SK-N-SH (cell line): Measurements from ENCODE around the gene SPOCK3. TPM values are rescaled to one million over a fixed set of nuclear protein-coding genes. Genes with fewer than 3 reads are reported as not detected.

Experiments used
- CTCF ChIA-PET: fragments of 300-600, 350-600 bp; formaldehyde crosslinking; extraction: SDS; loops from one replicate; lab custom pipeline; 2021; lab: Yijun Ruan, JAX
- POLR2A ChIA-PET: fragments of 350-600 bp; sonication (Branson Sonifier 250); formaldehyde crosslinking; extraction: SDS; loops from one replicate; lab custom pipeline; 2020; ENCODE audit warnings: antibody characterized with exemption, inconsistent platforms; lab: Yijun Ruan, JAX
- DNase-seq: peaks from one replicate; pipeline ENCODE4 v3.0.0; 2012
- H2AFZ ChIP-seq: fragments of 200-600 bp; sonication (generic); 2 replicates; pipeline ENCODE4 v1.8.1; 2016; ENCODE audit warnings: antibody characterized with exemption, mild to moderate bottlenecking, low read depth
- H3F3A ChIP-seq: fragments of 200-600 bp; sonication (generic); replicated peaks from 2 replicates; pipeline ENCODE3; 2016; ENCODE audit warnings: antibody characterized with exemption, mild to moderate bottlenecking; ENCODE audit not compliant: insufficient read depth
- H3K27ac ChIP-seq, 2 experiments: fragments of 200-500 bp in 1 of 2; fragments of 200-600 bp in 1 of 2; sonication (Bioruptor generic) in 1 of 2; sonication (generic), shearing (Covaris generic) in 1 of 2; 2 replicates each; pipeline versions ENCODE4 v1.5.1 to v1.6.1; 2014 to 2016; ENCODE audit warnings: low read depth in 2 of 2, inconsistent platforms in 1 of 2, low read length in 1 of 2, mild to moderate bottlenecking in 1 of 2, mixed read lengths in 1 of 2
- H3K27me3 ChIP-seq: fragments of 200-600 bp; sonication (generic), shearing (Covaris generic); 2 replicates; pipeline ENCODE4 v1.6.1; 2016; ENCODE audit warnings: mixed run types; ENCODE audit not compliant: insufficient read depth
- H3K36me3 ChIP-seq, 2 experiments: fragments of 200-500 bp in 1 of 2; fragments of 200-600 bp in 1 of 2; sonication (Bioruptor generic) in 1 of 2; sonication (generic) in 1 of 2; replicated peaks in 1 of 2; 2 replicates each; pipeline versions ENCODE3 to v1.5.1; 2014 to 2016; ENCODE audit warnings: low read length in 1 of 2, mild to moderate bottlenecking in 1 of 2; ENCODE audit not compliant: insufficient read depth in 2 of 2, control insufficient read depth in 1 of 2
- H3K4me1 ChIP-seq, 2 experiments: fragments of 200-500 bp in 1 of 2; fragments of 200-600 bp in 1 of 2; sonication (Bioruptor generic) in 1 of 2; sonication (generic), shearing (Covaris generic) in 1 of 2; 2 replicates each; pipeline versions ENCODE4 v1.5.1 to v1.6.1; 2014 to 2016; ENCODE audit warnings: low read depth in 1 of 2, low read length in 1 of 2, mixed run types in 1 of 2; ENCODE audit not compliant: insufficient read depth in 2 of 2, control insufficient read depth in 1 of 2
- H3K4me2 ChIP-seq: fragments of 200-600 bp; sonication (generic), shearing (Covaris generic); 2 replicates; pipeline ENCODE4 v1.6.1; 2017; ENCODE audit warnings: mixed run types
- H3K4me3 ChIP-seq, 2 experiments: fragments of 200-500 bp in 1 of 2; fragments of 200-600 bp in 1 of 2; sonication (Bioruptor generic) in 1 of 2; sonication (generic), shearing (Covaris generic) in 1 of 2; 2 replicates each; pipeline versions ENCODE4 v1.5.1 to v1.8.1; 2014 to 2016; ENCODE audit warnings: low read depth in 2 of 2, inconsistent platforms in 1 of 2, low read length in 1 of 2, mild to moderate bottlenecking in 1 of 2, mixed read lengths in 1 of 2, moderate library complexity in 1 of 2
- H3K79me2 ChIP-seq: fragments of 200-600 bp; sonication (generic); 2 replicates; pipeline ENCODE4 v1.8.1; 2017; ENCODE audit warnings: mild to moderate bottlenecking; ENCODE audit not compliant: insufficient read depth
- H3K9ac ChIP-seq: fragments of 200-600 bp; sonication (generic); 2 replicates; pipeline ENCODE4 v1.6.1; 2017; ENCODE audit warnings: mixed run types
- H3K9me2 ChIP-seq: fragments of 200-600 bp; sonication (generic); 2 replicates; pipeline ENCODE4 v1.6.1; 2017; ENCODE audit warnings: mixed run types
- H3K9me3 ChIP-seq: fragments of 200-600 bp; sonication (generic); 2 replicates; pipeline ENCODE4 v1.6.1; 2017; ENCODE audit warnings: mixed run types, mild to moderate bottlenecking, moderate library complexity
- H4K20me1 ChIP-seq: fragments of 200-600 bp; sonication (generic); 2 replicates; pipeline ENCODE4 v1.6.1; 2017; ENCODE audit warnings: mild to moderate bottlenecking, mixed run types; ENCODE audit not compliant: insufficient read depth
- ELF1 ChIP-seq: IDR thresholded peaks from 2 replicates; pipeline ENCODE4 v1.4.0; 2012
- FOSL2 ChIP-seq: IDR thresholded peaks from 2 replicates; pipeline ENCODE4 v1.4.0; 2012; ENCODE audit warnings: low read depth, mild to moderate bottlenecking, moderate library complexity, borderline replicate concordance
- FOXJ3 ChIP-seq: sonication (generic); formaldehyde crosslinking; IDR thresholded peaks from 2 replicates; pipeline ENCODE4 v1.5.1; 2020; ENCODE audit warnings: mild to moderate bottlenecking, missing genetic modification reagents
- GATA2 ChIP-seq: sonication (generic); formaldehyde crosslinking; IDR thresholded peaks from 2 replicates; pipeline ENCODE4 v1.5.0; 2020; ENCODE audit warnings: mild to moderate bottlenecking, missing genetic modification reagents
- IRF3 ChIP-seq: fragments of 150-350 bp; IDR thresholded peaks from 2 replicates; pipeline ENCODE4 v1.6.1; 2016; ENCODE audit warnings: mild to moderate bottlenecking, low read depth, low read length
- MEF2A ChIP-seq: IDR thresholded peaks from 2 replicates; pipeline ENCODE4 v1.4.0; 2012; ENCODE audit warnings: low read depth, borderline replicate concordance
- NFIC ChIP-seq: IDR thresholded peaks from 2 replicates; pipeline ENCODE4 v1.4.0; 2012; ENCODE audit warnings: borderline replicate concordance
- RAD21 ChIP-seq: IDR thresholded peaks from 2 replicates; pipeline ENCODE4 v1.6.1; 2012; ENCODE audit warnings: mild to moderate bottlenecking, low read length
- RCOR1 ChIP-seq: fragments of 150-350 bp; IDR thresholded peaks from 2 replicates; pipeline ENCODE4 v1.6.1; 2017; ENCODE audit warnings: antibody characterized with exemption, low read length
- TCF12 ChIP-seq: IDR thresholded peaks from 2 replicates; pipeline ENCODE4 v1.4.0; 2012
- USF2 ChIP-seq: fragments of 150-350 bp; IDR thresholded peaks from 2 replicates; pipeline ENCODE4 v1.6.1; 2017; ENCODE audit warnings: antibody characterized with exemption, low read length, low read depth, borderline replicate concordance
- WGBS: methylation state at CpG from one replicate; pipeline ENCODE4 v1.1.6; 2017; ENCODE audit warnings: low lambda C conversion rate; 5-methylcytosine and 5-hydroxymethylcytosine counted together
- polyA plus RNA-seq, 3 experiments: library from polyadenylated mRNA; depleted of rRNA; stranded (reverse); fragments of >200 nt; gene quantifications; 2 replicates each; pipeline ENCODE4 v1.2.3, GENCODE V29; 2012
- TF ChIP-seq, protein P1 (sequence below): IDR thresholded peaks from 2 replicates; pipeline ENCODE4 v1.4.0; 2012; ENCODE audit warnings: low read depth, borderline replicate concordance
- TF ChIP-seq, protein P2 (sequence below): IDR thresholded peaks from 2 replicates; pipeline ENCODE4; 2012

Gene SPOCK3
- polyA plus RNA-seq, 1 of the 3 experiments (the other 2 are of a cell fraction): not detected

GRCh38 chr4:166957451-166957850, 276.8 kb downstream of the SPOCK3 start:
- Histone ChIP-seq H3K9me3 (no peaks in the 10 kb centered on the region), H3K4me3 (no peak overlapping the region), H3K27me3 (no peaks in the 10 kb centered on the region), H3K27ac (no peak overlapping the region), H3K4me1 (no peaks in the 10 kb centered on the region), H3K4me2 (no peak overlapping the region), H2AFZ (no peak overlapping the region), H3K9me2 (no peaks in the 10 kb centered on the region), H3F3A (no peaks in the 10 kb centered on the region), H4K20me1 (no peaks in the 10 kb centered on the region), H3K79me2 (no peaks in the 10 kb centered on the region), H3K36me3 (no peaks in the 10 kb centered on the region), H3K9ac (no peak overlapping the region)
- DNase-seq: no peak
- 10% methylated on average over 1 of the region's 1 CpG for WGBS
- ChIA-PET POLR2A (no interaction called here), CTCF (no interaction called here)
- no peak for TF ChIP-seq RAD21

DNA sequence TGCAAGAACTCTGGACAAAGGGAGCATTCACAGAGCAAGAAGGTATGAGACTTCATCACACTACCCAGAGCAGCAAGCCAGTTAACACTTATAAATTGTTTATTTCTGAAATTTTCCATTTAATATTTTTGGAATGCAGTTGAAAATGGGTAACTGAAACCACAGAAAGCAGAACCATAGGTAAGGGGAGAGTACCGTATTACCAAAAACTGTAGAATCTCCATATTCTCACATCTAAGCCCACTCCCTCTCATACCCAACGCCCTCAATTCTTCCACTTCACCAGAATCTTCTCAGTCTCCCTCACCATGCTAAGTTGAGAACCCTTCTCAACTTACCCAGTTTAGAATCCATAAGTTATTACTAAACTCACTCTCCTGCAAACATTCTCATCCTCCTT, 277.8 kb downstream of the SPOCK3 start:
- WGBS: 35% methylated on average over 2 of the region's 2 CpGs
- DNase-seq: no peak

More for the DNA sequence above, 277.8 kb downstream of the SPOCK3 start:
- Histone ChIP-seq H3K9me2 (no peaks in the 10 kb centered on the region), H3K79me2 (no peaks in the 10 kb centered on the region), H3K9me3 (no peaks in the 10 kb centered on the region), H3K4me3 (no peak overlapping the region), H3K36me3 (no peaks in the 10 kb centered on the region), H3K4me1 (no peaks in the 10 kb centered on the region), H3K4me2 (no peak overlapping the region), H4K20me1 (no peaks in the 10 kb centered on the region), H3K9ac (no peak overlapping the region), H3F3A (no peaks in the 10 kb centered on the region), H3K27ac (no peak overlapping the region), H3K27me3 (no peaks in the 10 kb centered on the region), H2AFZ (no peak overlapping the region)
- POLR2A ChIA-PET: no interaction called here
- TF ChIP-seq RCOR1: no peak
- TF ChIP-seq TCF12: no peak
- no peak for TF ChIP-seq ELF1
- no peak for TF ChIP-seq IRF3
- no peak for TF ChIP-seq MEF2A
- no peak for TF ChIP-seq NFIC
- TF ChIP-seq USF2: no peak
- TF ChIP-seq, protein P1, sequence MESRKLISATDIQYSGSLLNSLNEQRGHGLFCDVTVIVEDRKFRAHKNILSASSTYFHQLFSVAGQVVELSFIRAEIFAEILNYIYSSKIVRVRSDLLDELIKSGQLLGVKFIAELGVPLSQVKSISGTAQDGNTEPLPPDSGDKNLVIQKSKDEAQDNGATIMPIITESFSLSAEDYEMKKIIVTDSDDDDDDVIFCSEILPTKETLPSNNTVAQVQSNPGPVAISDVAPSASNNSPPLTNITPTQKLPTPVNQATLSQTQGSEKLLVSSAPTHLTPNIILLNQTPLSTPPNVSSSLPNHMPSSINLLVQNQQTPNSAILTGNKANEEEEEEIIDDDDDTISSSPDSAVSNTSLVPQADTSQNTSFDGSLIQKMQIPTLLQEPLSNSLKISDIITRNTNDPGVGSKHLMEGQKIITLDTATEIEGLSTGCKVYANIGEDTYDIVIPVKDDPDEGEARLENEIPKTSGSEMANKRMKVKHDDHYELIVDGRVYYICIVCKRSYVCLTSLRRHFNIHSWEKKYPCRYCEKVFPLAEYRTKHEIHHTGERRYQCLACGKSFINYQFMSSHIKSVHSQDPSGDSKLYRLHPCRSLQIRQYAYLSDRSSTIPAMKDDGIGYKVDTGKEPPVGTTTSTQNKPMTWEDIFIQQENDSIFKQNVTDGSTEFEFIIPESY: no peak
- TF ChIP-seq, protein P2, sequence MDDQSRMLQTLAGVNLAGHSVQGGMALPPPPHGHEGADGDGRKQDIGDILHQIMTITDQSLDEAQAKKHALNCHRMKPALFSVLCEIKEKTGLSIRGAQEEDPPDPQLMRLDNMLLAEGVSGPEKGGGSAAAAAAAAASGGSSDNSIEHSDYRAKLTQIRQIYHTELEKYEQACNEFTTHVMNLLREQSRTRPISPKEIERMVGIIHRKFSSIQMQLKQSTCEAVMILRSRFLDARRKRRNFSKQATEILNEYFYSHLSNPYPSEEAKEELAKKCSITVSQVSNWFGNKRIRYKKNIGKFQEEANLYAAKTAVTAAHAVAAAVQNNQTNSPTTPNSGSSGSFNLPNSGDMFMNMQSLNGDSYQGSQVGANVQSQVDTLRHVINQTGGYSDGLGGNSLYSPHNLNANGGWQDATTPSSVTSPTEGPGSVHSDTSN: no peak
- TF ChIP-seq GATA2 (CRISPR knock-in tag): no peak
- TF ChIP-seq FOXJ3 (CRISPR knock-in tag): no peak
- TF ChIP-seq FOSL2: no peak
- CTCF ChIA-PET: no interaction called here
